ENCODE measurements around the gene ZC3H6.

- TF ChIP-seq CTCF (IDR thresholded peaks at IDR 0.05; ENCODE audit: insufficient read depth, low read depth, low read length) (no peak), EZH2 (IDR thresholded peaks at IDR 0.05; ENCODE audit: insufficient read depth, low read length) (no peak)
Measured at GRCh38 chr2:112314856-112315255, 39.5 kb downstream of the ZC3H6 start.
